Spleen (tissue), 7 donors: ENCODE results near the gene ERCC1.

Experiments used
- CTCF ChIP-seq, 11 experiments: fragments of 200-600 bp in 7 of 11; fragments of 450-650 bp in 4 of 11; sonication (generic) in 4 of 11; IDR thresholded peaks in 8 of 11; conservative IDR thresholded peaks in 3 of 11; 1 replicate in 7 of 11; 2 replicates in 4 of 11; pipeline versions ENCODE4 v1.4.0 to v1.8.0; 2016 to 2021; ENCODE audit warnings: antibody characterized with exemption in 11 of 11, inconsistent platforms in 4 of 11, mild to moderate bottlenecking in 1 of 11
- POLR2A ChIP-seq, 3 donors: fragments of 450-650 bp; IDR thresholded peaks; one replicate each; pipeline ENCODE4 v1.5.1; 2017; ENCODE audit warnings: antibody characterized with exemption in 3 of 3, mild to moderate bottlenecking in 1 of 3
- donor health status: DM: no; HTN: no; CAD: no; lungs with moderate emphysema.
- donor health status: DM: no; HTN: no; CAD: no.
- donor health status: DM: no; HTN: no; CAD: no.

- TF ChIP-seq CTCF (IDR thresholded peaks at IDR 0.05 in 8 of 11, conservative IDR thresholded peaks at IDR 0.05 in 3 of 11) = no peak
- TF ChIP-seq POLR2A (IDR thresholded peaks at IDR 0.05) = no peak
Observed at GRCh38 chr19:45409557-45409920, 14.2 kb downstream of the ERCC1 start.
